Measurements from ENCODE around the gene CD300LD.

GRCh38 chr17:74603037-74603635 lies 11.1 kb upstream of the CD300LD start:
- TF ChIP-seq ZNF138 (tag by site-specific recombination; IDR thresholded peaks at IDR 0.05; ENCODE audit: borderline replicate concordance), result no peak
- TF ChIP-seq ZNF626 (tag by site-specific recombination; IDR thresholded peaks at IDR 0.05), result no peak
- no peak for TF ChIP-seq ZNF701 (tag by site-specific recombination; IDR thresholded peaks at IDR 0.05)
- TF ChIP-seq ZBTB20 (tag by site-specific recombination; IDR thresholded peaks at IDR 0.05), result no peak
- no peak for TF ChIP-seq CTCF (tag by site-specific recombination; IDR thresholded peaks at IDR 0.05)
- TF ChIP-seq, protein P1, sequence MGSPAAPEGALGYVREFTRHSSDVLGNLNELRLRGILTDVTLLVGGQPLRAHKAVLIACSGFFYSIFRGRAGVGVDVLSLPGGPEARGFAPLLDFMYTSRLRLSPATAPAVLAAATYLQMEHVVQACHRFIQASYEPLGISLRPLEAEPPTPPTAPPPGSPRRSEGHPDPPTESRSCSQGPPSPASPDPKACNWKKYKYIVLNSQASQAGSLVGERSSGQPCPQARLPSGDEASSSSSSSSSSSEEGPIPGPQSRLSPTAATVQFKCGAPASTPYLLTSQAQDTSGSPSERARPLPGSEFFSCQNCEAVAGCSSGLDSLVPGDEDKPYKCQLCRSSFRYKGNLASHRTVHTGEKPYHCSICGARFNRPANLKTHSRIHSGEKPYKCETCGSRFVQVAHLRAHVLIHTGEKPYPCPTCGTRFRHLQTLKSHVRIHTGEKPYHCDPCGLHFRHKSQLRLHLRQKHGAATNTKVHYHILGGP (tag by site-specific recombination; IDR thresholded peaks at IDR 0.05), result no peak
- TF ChIP-seq, protein P2, sequence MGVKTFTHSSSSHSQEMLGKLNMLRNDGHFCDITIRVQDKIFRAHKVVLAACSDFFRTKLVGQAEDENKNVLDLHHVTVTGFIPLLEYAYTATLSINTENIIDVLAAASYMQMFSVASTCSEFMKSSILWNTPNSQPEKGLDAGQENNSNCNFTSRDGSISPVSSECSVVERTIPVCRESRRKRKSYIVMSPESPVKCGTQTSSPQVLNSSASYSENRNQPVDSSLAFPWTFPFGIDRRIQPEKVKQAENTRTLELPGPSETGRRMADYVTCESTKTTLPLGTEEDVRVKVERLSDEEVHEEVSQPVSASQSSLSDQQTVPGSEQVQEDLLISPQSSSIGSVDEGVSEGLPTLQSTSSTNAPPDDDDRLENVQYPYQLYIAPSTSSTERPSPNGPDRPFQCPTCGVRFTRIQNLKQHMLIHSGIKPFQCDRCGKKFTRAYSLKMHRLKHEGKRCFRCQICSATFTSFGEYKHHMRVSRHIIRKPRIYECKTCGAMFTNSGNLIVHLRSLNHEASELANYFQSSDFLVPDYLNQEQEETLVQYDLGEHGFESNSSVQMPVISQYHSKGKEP (tag by site-specific recombination; IDR thresholded peaks at IDR 0.05), result no peak
- TF ChIP-seq, protein P3, sequence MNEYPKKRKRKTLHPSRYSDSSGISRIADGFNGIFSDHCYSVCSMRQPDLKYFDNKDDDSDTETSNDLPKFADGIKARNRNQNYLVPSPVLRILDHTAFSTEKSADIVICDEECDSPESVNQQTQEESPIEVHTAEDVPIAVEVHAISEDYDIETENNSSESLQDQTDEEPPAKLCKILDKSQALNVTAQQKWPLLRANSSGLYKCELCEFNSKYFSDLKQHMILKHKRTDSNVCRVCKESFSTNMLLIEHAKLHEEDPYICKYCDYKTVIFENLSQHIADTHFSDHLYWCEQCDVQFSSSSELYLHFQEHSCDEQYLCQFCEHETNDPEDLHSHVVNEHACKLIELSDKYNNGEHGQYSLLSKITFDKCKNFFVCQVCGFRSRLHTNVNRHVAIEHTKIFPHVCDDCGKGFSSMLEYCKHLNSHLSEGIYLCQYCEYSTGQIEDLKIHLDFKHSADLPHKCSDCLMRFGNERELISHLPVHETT (tag by site-specific recombination; IDR thresholded peaks at IDR 0.05), result no peak
- TF ChIP-seq ATF2 (tag by site-specific recombination; IDR thresholded peaks at IDR 0.05; ENCODE audit: low read depth), result no peak
- no peak for TF ChIP-seq ZBTB1 (tag by site-specific recombination; IDR thresholded peaks at IDR 0.05)
- TF ChIP-seq ZNF623 (tag by site-specific recombination; IDR thresholded peaks at IDR 0.05), result no peak

Measured in HEK293 (cell line).